Pons (tissue), 1 donor: Measurements from ENCODE around the gene PABPN1.
"Not testable (repeated sequence)": the region's sequence is repeated elsewhere in the genome, so short reads cannot be mapped to it uniquely, and the experiment has no call there.

Experiments
- DNase-seq: peaks from one replicate; pipeline ENCODE4 v3.0.0-alpha.2; 2016; ENCODE audit warnings: low spot score

The PABPN1 gene

DNA sequence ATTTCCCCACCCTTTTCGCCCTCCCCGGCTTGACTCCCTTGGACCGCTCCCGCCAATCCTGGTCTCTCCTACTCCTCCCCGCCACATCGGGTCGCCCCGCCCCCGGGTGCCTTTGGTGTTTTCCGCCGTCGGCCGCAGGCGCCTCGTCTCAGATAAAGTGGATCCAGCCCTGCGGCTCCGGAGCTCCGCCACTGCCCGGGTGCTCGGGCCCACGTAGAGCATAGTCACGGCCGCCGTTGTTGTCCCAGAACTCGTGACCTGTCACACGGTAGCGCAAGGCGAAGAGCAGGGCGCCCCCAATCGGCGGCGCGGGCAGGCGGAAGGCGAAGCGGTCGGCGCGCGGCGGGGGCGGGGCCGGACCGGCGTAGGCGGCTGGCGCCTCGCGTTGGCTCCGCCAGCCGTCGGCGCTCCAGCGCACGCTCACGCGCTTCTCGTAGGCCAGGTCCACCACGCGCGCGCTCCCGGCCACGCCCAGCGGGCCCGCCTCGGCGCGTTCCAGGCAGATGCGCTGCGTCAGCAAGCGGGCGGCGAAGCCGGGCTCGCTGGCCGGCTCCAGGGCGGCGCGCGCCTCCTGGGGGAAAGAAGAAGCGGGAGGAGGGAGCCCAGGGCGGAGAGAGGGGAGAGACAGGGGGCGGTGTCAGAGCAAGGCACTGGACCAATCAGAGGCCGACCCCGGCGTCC is 19.8 kb upstream of the PABPN1 start:
- peak; percentile 99 for DNase-seq

DNA sequence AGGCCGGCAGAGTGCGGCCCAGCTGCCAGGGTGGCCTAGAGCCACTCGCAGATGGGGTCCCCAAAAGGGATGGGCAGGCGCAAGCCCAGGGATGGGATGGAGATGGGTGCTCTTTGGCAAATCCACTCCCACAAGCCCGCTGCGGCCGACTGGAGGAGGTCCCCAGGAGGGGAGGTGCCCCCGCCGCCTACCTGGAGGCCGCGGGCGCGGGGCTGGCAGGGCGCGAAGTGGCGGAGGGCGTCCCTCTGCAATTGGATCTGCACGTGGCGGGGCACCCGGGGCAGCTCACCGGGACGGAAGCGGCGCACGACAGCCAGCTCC is 19.3 kb upstream of the PABPN1 start:
- DNase-seq: no peak

DNA sequence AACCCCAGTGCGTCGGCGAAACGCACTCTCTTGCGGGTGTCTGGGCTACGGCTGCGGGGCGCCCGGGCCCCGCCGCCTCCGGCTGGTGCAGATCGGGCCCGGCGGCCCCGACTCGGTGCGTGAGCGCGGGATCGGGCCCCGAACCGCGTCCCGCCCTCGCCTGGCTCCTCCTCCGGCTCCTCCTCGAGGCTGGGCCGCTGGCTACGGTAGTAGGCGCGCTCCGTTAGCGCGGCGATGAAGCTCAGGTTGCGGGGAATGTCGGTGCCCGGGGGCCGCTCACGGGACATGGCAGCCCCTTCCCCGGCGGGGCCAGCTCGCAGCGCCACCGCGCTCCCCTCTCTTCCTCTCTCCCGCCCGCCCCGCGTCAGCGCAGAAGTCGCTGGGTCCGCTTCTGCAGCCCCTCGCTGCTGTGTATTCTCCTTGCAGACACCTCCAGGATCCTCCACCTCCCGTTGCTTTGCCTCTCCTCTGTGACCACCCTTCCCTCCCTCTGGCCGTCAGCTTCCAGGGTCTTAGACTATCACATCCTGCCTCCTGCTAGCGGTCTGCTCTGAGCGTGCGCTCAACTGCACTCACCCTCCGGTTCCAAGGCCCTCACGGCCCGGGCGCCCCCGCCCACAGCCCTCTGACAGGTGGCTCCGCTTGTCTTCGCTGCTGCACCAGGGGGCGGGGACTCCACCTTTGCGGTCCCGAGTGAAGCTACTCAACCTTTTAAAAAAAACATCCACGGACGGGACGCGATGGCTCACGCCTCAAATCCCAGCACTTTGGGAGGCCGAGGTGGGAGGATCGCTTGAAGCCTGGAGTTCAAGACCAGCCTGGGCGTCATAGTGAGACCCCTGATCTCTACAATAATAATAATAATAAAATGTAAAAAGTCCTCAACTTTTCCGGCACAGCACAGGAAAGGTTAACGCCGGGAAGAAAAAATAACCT is 18.7 kb upstream of the PABPN1 start, which contains the start of gene PPP1R3E:
TSS of gene PPP1R3E (minus strand) at position 570 of the 936 bp plus-strand sequence. CDS start at position 287, 283 bp downstream.
- peak; percentile 58 for DNase-seq

DNA sequence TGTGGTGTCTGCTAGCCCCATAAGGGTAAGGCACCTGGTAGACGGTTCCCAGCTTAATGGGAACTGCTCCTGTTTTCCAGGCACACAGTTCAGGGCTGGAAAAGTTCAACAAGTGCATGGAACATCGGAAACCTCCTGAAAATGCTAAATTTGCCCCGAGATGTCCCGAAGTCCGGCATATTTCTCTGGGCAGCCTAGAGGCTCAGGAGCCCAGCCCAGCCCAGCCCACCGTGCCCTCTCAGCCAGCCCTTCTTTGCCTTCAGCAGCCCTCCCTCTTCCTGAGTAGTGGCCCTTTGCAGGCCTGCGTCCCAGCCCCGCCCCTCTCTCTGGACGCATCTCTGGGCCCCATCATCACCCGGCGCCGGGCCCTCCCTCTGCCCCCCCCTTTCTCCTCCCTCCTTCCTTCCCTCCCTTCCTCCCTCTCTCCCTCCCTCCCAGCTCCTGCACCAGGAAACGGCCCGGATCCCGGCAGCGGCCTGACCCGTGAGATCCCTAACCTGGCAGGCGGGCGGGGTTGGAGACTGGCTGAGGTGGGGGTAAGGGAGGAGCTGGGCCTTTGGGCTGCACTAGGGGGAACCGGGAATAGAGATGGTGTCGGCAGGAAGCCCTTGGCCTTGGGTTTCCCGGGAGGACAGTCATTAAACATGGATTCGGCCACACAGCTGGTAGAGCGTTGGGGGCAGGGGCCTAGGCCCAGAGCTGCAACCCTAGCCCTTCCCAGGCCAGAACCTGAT is 14.7 kb upstream of the PABPN1 start, which contains the start of gene BCL2L2:
TSS of gene BCL2L2 (plus strand) at position 422 of the 734 bp plus-strand sequence. CDS start 935 bp downstream, outside the sequence.
- DNase-seq: peak; percentile 86

DNA sequence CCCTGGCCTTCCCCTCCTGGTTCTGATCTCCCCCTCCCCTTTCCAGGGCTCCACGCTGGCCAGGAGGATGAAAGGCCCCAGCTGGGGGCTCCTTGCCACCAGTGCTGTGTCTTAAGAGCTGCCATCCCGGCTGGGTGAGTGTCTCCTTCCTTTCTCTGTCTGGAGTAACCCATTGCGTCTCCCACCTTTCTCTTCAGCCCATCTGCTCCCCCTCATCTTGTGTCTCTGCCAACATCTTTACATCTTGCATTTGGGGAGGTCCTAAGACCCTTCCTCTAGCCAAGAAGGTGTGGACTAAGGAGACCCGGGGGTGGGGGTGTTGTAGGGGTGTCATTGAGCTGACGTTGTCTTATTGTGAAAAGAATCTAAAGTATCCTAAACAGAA is 14.1 kb upstream of the PABPN1 start:
- DNase-seq: peak; percentile 24

DNA sequence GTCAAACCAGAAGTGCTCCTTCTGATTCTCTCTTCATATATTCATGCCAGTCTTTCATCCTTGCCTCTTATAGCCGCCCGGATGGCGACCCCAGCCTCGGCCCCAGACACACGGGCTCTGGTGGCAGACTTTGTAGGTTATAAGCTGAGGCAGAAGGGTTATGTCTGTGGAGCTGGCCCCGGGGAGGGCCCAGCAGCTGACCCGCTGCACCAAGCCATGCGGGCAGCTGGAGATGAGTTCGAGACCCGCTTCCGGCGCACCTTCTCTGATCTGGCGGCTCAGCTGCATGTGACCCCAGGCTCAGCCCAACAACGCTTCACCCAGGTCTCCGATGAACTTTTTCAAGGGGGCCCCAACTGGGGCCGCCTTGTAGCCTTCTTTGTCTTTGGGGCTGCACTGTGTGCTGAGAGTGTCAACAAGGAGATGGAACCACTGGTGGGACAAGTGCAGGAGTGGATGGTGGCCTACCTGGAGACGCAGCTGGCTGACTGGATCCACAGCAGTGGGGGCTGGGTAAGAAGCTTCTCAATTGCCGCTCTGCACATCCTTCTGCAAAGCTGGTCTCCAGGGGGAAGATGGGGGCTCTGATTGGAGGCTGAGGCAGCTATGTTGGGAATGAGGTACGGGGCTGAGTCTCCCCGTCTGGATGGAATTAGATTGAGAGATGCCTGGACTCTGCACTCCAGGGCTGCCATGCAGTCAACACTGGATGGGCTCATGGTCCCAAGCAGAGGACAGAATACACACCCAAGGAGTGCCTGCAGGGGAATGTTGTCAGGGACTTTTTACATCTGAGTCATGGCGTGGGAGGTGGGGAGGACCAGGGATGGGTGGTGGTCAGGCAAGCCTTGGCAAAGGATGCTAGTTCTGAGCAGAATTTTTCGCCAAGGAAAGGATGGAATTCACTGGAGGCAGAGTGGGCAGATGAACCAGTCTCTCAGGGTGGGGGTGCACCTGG is 13.3 kb upstream of the PABPN1 start:
- no peak for DNase-seq

DNA sequence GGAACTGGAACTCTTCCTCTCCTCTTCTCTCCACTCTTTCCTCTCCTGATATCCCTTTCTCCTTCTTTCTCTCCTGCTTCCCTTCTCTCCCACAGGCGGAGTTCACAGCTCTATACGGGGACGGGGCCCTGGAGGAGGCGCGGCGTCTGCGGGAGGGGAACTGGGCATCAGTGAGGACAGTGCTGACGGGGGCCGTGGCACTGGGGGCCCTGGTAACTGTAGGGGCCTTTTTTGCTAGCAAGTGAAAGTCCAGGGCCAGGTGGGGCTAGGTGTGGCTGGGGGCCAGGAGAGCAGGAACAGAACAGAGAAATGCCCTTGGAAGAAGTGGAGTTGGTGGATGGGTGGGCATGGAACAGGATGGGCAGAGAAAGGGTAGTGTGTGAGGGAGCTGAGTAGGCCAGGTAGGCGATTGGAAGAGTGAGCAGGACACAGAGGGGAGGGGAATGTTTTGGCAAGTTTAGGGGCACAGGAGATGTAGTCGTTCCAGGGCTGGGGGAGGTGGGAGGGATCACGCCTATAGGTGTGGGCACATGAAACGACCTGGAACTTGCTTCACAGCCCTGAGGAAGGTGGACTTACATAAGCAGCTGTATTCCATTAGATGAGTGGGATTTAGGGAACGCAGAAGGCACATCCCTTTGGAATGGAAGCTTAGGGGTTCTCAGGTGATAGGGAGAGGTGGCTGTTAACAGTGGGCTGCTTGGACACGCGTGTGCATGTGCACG is 12.4 kb upstream of the PABPN1 start:
- no peak for DNase-seq

DNA sequence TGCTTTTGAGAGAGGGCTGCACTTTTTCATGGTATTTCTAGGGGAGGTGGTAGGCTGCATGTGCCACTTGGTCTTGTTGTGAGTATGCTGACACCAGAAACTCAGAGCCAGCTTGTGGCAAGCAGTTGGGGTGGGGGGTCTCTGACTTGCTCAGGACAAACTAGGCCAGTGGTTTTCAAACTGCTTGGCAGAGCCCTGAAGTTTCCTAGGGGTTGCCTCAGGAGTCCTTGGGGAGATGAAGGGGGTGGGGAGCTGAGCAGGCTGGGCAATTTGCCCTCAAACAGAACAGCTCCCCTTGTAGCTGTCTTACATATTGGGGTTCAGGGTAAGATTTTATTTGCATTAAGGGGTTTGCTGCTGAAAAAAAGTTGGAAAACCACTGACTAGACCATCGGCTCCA is 10.7 kb upstream of the PABPN1 start:
- DNase-seq: no peak

DNA sequence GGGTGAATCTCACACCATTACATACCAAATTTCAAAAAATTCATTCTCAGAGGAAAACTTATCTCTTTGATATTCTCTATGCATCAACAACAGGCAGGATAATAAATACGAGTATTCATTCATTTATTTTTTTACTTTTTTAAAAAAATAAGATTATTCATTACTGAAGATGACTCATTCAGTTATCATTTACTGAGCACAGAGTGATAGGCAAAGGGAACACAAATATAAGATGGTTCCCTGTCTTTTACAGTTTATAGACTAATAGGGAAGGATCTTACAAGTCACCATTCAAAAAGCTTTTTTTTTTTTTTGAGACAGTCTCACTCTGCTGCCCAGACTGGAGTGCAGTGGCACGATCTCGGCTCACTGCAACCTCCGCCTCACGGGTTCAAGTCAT is 5.0 kb upstream of the PABPN1 start:
- DNase-seq: no peak

DNA sequence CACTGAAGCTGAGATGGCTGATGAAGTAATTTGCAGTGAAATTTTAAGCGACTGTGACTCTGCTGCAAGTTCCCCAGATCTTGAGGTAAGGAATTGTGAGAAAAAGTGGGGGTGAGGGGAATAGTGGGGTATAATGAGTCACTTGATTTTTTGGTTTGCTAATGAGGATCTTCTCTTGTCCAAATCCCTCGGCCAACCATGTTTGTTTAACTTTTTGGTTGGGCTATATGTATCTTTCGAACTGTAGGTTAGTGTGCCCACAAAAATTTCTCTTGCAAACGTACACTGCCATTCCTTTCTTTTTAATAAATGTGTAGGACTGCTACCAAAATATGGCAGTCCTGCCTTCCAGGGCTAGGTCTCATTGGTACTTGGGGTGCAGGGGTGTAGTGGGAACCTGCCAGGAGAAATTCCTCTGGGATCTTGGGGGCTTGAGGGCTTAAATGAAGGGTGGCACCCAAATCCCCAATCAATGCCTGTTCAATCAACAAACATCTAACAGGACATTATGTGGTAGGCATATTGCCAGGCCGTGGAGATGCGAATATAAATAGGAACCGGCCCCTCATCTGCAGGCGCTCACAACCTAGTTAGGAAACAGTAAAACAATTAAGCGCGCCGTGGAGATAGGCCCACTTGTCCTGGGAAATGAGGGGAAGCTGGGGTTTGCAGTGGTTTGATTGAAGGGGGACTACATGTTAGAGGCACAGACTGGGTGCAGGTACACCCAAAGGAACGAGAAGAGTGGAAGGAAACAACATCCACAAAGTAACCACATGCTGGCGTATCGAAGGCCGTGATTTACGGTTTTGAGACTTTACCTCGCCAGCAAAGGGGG is 1.3 kb upstream of the PABPN1 start:
- DNase-seq: no peak

DNA sequence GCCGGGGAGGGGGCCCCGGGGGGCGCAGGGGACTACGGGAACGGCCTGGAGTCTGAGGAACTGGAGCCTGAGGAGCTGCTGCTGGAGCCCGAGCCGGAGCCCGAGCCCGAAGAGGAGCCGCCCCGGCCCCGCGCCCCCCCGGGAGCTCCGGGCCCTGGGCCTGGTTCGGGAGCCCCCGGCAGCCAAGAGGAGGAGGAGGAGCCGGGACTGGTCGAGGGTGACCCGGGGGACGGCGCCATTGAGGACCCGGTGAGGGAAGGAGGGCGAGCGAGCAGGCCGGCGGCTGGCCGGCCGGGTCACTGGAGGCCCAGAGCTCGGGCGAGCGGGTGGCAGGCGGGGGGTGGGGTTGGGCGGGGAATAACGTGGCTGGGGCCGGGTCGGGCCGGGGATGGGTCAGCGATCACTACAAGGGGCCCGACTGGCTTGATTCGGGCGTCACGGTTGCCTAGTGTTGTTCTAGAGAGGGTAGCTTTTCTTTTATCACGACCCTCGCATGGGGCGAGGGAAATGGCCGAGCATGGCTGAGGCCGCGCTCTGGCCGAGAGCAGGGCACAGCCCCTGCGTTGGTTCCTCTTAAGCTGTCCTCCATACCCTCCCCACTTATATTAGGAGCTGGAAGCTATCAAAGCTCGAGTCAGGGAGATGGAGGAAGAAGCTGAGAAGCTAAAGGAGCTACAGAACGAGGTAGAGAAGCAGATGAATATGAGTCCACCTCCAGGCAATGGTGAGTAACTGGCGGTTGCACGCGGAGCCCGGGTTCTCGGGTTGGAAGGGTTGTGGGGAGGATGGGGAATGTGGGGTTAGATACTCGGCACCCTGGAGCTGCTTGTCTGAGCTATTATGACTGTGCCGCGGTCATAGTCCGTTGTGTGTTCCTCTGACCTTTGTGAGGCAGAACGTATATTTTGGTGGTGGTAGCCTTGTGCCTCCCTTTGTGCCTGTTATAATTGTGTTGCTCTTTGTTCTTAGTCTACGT is 603 bp downstream of the PABPN1 start:
- peak; percentile 33 for DNase-seq

DNA sequence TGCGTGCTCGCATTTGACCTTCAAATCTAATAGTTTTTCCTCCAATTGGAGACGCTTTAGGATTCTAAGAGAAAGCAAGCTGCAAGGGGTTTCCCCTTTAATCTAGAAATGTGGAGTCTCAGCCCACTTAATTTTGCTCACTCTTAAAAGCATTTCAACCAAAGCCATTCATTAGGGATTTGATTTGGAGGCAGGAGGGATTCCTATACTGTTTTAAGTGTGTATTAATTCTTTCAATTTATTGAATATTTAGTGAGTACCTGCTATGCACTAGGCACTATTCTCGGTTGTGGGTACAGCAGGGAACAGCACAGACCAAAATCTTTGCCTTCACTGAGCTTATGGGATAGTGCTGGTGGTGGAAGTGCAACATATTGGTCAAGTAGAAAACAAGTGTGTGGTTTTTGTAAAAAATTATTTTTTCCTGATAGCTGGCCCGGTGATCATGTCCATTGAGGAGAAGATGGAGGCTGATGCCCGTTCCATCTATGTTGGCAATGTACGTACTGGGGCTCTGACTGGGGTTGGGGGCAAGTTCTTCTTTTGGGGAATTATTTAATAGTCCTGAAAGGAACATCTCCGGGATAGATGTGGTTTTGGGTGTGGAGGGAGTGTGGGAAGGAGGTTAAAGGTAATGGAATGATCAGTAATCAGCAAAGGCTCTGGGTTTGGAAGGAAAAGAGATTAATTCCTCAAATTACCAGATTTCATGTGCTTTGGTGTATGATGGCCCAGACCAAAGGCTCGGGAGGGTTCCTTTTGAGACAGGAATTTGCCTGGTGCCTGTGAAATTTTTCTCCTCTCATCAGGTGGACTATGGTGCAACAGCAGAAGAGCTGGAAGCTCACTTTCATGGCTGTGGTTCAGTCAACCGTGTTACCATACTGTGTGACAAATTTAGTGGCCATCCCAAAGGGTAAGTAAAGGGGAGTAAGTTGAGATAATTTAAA is 1.6 kb downstream of the PABPN1 start:
- no peak for DNase-seq

DNA sequence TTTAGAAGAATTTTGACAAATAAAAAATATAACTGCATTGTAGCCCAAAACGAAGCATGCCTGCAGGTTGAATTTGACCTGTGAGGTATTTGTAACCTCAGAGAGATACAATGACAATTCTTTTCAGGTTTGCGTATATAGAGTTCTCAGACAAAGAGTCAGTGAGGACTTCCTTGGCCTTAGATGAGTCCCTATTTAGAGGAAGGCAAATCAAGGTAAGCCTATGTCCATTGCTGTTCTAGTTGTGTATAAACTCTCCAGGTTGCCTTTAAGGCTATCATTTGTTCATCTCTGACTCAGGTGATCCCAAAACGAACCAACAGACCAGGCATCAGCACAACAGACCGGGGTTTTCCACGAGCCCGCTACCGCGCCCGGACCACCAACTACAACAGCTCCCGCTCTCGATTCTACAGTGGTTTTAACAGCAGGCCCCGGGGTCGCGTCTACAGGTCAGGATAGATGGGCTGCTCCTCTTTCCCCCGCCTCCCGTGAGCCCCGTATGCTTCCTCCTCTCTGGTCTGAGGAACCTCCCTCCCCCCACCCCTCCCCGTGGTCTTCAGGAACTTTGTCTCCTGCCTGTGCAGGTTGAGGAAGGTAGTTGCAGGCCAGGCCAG is 2.7 kb downstream of the PABPN1 start:
- no peak for DNase-seq

DNA sequence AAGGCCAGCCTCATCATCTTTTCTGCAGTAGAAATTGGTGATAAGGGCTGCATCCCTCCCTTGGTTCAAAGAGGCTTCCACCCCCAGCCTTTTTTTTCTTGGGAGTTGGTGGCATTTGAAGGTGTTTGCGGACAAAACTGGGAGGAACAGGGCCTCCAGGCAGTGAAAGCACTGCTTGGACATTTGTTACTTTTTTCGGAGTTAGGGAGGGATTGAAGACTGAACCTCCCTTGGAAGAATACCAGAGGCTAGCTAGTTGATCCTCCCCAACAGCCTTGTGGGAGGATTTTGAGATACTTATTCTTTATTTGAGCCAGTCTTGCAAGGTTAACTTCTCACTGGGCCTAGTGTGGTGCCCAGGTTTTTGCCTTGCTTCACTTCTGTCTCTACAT is 3.2 kb downstream of the PABPN1 start:
- DNase-seq: no peak

DNA sequence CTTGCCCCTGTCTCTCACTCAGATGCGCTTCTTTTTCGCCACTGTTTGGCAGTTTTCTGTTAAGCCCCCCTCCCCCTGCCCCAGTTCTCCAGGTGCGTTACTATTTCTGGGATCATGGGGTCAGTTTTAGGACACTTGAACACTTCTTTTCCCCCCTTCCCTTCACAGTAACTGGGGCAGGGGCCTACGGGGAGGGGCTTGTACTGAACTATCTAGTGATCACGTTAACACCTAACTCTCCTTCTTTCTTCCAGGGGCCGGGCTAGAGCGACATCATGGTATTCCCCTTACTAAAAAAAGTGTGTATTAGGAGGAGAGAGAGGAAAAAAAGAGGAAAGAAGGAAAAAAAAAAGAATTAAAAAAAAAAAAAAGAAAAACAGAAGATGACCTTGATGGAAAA is 3.7 kb downstream of the PABPN1 start:
- no peak for DNase-seq

DNA sequence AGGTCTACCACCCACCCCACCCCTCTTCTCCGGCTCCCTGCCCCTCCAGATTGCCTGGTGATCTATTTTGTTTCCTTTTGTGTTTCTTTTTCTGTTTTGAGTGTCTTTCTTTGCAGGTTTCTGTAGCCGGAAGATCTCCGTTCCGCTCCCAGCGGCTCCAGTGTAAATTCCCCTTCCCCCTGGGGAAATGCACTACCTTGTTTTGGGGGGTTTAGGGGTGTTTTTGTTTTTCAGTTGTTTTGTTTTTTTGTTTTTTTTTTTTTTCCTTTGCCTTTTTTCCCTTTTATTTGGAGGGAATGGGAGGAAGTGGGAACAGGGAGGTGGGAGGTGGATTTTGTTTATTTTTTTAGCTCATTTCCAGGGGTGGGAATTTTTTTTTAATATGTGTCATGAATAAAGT is 4.5 kb downstream of the PABPN1 start:
- DNase-seq: not testable (repeated sequence)
